ENCODE results near the gene PRND. TPM values are rescaled to one million over a fixed set of nuclear protein-coding genes. Genes with fewer than 3 reads are reported as not detected.

PRND gene
- total and polyA plus RNA-seq, 11 donors = 0.06 to 0.45 (median 0.25) TPM; not detected in 7

DNA sequence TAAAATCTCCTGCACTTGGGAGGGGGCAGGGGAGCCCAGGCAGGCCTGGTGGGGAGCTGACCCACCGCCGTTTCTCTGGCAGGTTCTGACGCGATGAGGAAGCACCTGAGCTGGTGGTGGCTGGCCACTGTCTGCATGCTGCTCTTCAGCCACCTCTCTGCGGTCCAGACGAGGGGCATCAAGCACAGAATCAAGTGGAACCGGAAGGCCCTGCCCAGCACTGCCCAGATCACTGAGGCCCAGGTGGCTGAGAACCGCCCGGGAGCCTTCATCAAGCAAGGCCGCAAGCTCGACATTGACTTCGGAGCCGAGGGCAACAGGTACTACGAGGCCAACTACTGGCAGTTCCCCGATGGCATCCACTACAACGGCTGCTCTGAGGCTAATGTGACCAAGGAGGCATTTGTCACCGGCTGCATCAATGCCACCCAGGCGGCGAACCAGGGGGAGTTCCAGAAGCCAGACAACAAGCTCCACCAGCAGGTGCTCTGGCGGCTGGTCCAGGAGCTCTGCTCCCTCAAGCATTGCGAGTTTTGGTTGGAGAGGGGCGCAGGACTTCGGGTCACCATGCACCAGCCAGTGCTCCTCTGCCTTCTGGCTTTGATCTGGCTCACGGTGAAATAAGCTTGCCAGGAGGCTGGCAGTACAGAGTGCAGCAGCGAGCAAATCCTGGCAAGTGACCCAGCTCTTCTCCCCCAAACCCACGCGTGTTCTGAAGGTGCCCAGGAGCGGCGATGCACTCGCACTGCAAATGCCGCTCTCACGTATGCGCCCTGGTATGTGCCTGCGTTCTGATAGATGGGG is 3.0 kb downstream of the PRND start:
- Histone ChIP-seq H3K4me3 (no peak overlapping the region), H3K27me3 (no peaks in the 10 kb centered on the region), H3K27ac (no peak overlapping the region), H3K36me3 (no peaks in the 10 kb centered on the region), H3K4me1 (peaks cover 0 to 29% (median 11%) of the 10 kb centered on the region in 12 donors), H3K9me3 (no peaks in the 10 kb centered on the region)
- intact Hi-C loops (cut with DNase I) = loop anchor here in 2 of 10 donors (10.0 kb wide), 2 partner anchors 470 to 620 kb away; no protein-coding TSS in a partner anchor
- WGBS, 4 donors = 85 to 91% (median 89%) methylated on average over 26 to 34 of the region's 34 CpGs
- peak in 1 of 4 donors; percentile 7 for ATAC-seq
- TF ChIP-seq CTCF (IDR thresholded peaks at IDR 0.05) (no peak), POLR2A (IDR thresholded peaks at IDR 0.05) (no peak)
- no peak for DNase-seq

DNA sequence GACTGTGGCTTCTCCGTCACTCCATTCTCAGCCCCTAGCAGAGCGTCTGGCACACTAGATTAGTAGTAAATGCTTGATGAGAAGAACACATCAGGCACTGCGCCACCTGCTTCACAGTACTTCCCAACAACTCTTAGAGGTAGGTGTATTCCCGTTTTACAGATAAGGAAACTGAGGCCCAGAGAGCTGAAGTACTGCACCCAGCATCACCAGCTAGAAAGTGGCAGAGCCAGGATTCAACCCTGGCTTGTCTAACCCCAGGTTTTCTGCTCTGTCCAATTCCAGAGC is 3.5 kb downstream of the PRND start:
- Histone ChIP-seq H3K27ac (no peak overlapping the region), H3K27me3 (no peaks in the 10 kb centered on the region), H3K4me3 (no peak overlapping the region), H3K36me3 (no peaks in the 10 kb centered on the region), H3K9me3 (no peaks in the 10 kb centered on the region), H3K4me1 (peaks cover 0 to 26% (median 10%) of the 10 kb centered on the region in 12 donors)
- DNase-seq (no peak), ATAC-seq (no peak)
- intact Hi-C loops (cut with DNase I) = loop anchor here in 2 of 10 donors (10.0 kb wide), 2 partner anchors 470 to 620 kb away; no protein-coding TSS in a partner anchor
- TF ChIP-seq POLR2A (IDR thresholded peaks at IDR 0.05) = no peak
- no peak for TF ChIP-seq CTCF (IDR thresholded peaks at IDR 0.05)
- 89 to 93% (median 91%) methylated on average over 4 of the region's 4 CpGs for WGBS, 4 donors

DNA sequence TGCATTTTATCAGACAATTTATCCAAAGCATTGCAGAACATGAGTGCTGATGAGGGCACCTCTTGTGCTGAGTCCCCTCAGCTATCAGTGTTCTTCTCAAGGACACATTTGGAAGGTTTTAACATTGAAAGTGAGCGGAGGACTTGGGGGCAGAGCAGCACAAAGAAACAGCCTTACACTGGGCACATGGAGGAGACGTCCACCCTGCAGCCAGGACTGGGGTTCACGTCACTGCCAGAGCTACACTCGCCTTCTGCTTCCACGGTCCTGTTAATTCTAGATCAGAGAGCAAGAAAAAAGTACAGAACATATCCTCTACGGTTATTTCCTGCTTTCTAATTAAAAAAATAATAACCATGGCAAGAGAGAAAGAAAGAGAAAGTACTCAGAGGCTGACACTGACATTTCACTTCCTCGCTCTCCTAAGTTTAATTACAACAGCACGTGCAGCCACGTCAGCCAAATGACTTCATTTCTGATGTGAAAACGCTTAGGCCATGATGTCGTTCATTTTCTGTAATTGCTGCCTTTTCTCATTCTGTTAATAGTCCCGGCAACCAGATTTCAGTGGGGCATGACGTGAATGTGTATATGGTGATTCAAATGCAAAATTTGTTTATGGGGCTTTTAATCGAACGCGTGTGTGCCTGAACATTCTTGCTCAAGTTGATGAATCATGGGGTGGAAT is 5.1 kb downstream of the PRND start:
- 28 to 42% (median 35%) methylated on average over 16 of the region's 16 CpGs for WGBS, 4 donors
- Histone ChIP-seq H3K36me3 (no peaks in the 10 kb centered on the region), H3K4me1 (peaks cover 0 to 20% (median 8%) of the 10 kb centered on the region in 12 donors), H3K27ac (peak overlapping the region in 3 of 12 donors; percentile 7 to 65 (median 46)), H3K27me3 (no peaks in the 10 kb centered on the region), H3K4me3 (peak overlapping the region in 6 of 12 donors; percentile 10 to 44 (median 31)), H3K9me3 (no peaks in the 10 kb centered on the region)
- intact Hi-C loops (cut with DNase I) = loop anchor here in 2 of 10 donors (10.0 kb wide), 2 partner anchors 472 to 622 kb away; no protein-coding TSS in a partner anchor
- ATAC-seq = peak in 3 of 4 donors; percentile 33 to 39 (median 35)
- DNase-seq = no peak
- TF ChIP-seq POLR2A (IDR thresholded peaks at IDR 0.05) (no peak), CTCF (IDR thresholded peaks at IDR 0.05) (no peak)
